Measurements from ENCODE around the gene SERPINC1. TPM values are rescaled to one million over a fixed set of nuclear protein-coding genes. Genes with fewer than 3 reads are reported as not detected.
A peak's percentile ranks its signal among the peaks of the same experiment; 100 is the strongest.
"Not testable (repeated sequence)": the region's sequence is repeated elsewhere in the genome, so short reads cannot be mapped to it uniquely, and the experiment has no call there.

SERPINC1 gene
- total RNA-seq, 4 donors from 2014 or later = not detected

DNA sequence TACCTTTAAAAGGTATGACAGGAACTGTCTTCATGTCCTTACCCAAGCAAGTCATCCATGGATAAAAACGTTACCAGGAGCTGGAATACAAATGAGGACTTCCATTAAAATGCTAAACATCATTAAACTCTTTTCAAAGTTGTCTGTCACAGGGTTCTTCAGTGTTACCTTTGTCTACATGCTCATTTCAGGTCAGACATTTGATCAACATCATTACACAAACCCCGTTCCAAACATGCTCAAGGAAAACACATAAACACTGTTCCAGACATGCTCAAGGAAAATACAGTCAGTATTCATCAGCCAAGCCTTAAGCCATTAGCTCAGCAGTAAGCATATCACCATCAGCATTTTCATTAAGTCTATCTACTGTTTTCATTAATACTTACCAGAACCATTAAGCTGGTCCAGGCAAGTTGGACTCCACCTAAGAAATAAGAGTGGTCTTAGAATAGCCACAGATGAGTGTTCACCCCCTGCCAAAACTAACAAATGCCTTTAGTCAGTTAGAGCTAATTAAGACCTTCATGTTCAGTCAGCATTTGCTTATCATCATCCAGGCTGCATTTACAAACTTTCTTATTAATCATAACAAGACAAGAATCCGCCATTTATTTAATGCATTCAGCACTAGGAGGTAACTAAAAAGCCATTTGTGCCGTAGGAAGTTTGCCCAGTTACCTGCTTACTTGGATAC lies 51.5 kb downstream of the SERPINC1 start:
- TF ChIP-seq POLR2A (IDR thresholded peaks at IDR 0.05) = no peak
- TF ChIP-seq, protein P1, sequence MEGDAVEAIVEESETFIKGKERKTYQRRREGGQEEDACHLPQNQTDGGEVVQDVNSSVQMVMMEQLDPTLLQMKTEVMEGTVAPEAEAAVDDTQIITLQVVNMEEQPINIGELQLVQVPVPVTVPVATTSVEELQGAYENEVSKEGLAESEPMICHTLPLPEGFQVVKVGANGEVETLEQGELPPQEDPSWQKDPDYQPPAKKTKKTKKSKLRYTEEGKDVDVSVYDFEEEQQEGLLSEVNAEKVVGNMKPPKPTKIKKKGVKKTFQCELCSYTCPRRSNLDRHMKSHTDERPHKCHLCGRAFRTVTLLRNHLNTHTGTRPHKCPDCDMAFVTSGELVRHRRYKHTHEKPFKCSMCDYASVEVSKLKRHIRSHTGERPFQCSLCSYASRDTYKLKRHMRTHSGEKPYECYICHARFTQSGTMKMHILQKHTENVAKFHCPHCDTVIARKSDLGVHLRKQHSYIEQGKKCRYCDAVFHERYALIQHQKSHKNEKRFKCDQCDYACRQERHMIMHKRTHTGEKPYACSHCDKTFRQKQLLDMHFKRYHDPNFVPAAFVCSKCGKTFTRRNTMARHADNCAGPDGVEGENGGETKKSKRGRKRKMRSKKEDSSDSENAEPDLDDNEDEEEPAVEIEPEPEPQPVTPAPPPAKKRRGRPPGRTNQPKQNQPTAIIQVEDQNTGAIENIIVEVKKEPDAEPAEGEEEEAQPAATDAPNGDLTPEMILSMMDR (IDR thresholded peaks at IDR 0.05) = no peak
- Histone ChIP-seq H3K36me3 (peaks cover 0 to 38% (median 0%) of the 10 kb centered on the region in 3 donors), H3K4me3 (peak overlapping the region in 2 of 4 donors; percentile 69 to 77), H3K9me3 (no peaks in the 10 kb centered on the region), H3K4me1 (peaks cover 0 to 33% (median 6%) of the 10 kb centered on the region in 4 donors), H3K27me3 (no peaks in the 10 kb centered on the region), H3K27ac (peak overlapping the region in 3 of 4 donors; percentile 4 to 98 (median 97))
- no peak for DNase-seq

DNA sequence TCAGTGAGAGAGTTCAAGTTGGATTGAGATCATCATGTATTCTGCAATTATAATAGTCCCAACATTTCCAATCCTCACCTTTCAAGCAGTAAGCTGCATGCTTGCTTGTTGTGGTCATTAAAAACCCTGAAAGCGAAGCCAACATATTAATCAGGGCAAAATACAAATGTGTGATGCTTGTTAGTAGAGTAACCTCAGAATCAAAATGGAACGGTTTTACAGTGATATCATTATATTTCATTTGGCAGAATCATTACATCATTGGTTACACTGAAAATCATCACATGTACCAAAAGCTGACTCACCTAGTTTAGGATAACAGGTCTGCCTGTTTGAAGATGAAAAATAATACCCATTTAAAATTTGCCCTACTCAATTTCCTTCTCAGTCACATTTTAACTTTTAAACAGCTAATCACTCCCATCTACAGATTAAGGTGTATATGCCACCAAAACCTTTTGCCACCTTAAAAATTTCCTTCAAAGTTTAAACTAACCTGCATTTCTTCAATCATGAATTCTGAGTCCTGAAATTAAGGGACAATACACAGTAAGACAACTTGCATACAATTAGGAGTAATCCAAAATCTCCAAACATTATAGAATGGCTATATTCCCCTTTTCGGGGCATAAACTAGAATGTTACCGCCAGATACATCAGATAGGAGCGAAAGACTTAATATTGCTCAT lies 52.8 kb downstream of the SERPINC1 start:
- Histone ChIP-seq H3K27me3 (no peaks in the 10 kb centered on the region), H3K36me3 (peaks cover 0 to 47% (median 0%) of the 10 kb centered on the region in 3 donors), H3K9me3 (no peaks in the 10 kb centered on the region), H3K4me1 (peaks cover 0 to 21% (median 5%) of the 10 kb centered on the region in 4 donors), H3K4me3 (no peak overlapping the region), H3K27ac (no peak overlapping the region)
- TF ChIP-seq, protein P1 (IDR thresholded peaks at IDR 0.05) = no peak
- TF ChIP-seq POLR2A (IDR thresholded peaks at IDR 0.05) = no peak
- no peak for DNase-seq

DNA sequence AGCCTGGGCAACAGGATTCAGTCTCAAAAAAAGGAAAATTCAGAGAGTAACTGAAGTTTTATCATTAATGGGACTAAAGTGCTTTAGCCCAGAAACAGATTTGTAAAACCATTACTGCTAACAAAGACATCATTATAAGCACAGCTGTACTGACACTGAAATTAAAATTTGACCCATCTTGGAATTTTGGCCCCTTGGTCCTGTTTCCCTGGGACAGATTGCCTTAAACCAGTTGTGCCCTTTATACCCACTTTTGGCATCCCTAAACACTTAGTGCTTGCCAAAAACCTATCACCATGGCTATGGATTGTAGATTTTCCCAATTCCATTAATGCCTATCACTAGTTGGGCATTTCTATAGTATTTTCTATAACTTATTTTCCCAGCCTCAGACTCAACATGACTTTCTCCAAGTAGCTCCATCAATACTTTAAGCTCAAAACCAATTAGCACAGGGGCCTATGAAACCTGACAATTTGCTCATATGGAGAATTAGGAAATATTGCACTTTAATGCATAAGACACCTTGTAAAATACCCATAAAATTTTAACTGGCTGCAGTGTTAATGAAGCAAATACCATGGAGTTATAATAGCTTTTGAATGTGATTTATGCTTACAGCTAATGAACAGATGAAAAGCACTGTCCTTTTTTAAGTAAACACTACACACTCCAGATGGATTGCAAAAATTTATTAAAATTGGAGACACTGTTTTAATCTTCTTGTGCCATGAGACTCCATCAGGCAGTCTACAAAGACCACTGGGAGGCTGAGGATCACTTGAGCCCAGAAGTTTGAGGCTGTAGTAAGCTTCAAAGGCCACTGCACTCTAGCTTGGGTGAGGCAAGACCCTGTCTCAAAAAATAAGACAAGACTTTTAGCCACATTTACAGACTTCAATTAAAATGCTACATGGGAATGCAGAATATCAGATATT lies 53.6 kb downstream of the SERPINC1 start:
- DNase-seq = no peak
- Histone ChIP-seq H3K27ac (no peak overlapping the region), H3K4me1 (peaks cover 0 to 18% (median 5%) of the 10 kb centered on the region in 4 donors), H3K9me3 (no peaks in the 10 kb centered on the region), H3K4me3 (no peak overlapping the region), H3K27me3 (no peaks in the 10 kb centered on the region), H3K36me3 (peaks cover 0 to 55% (median 0%) of the 10 kb centered on the region in 3 donors)
- TF ChIP-seq, protein P1 (IDR thresholded peaks at IDR 0.05) = no peak
- TF ChIP-seq POLR2A (IDR thresholded peaks at IDR 0.05) = no peak

DNA sequence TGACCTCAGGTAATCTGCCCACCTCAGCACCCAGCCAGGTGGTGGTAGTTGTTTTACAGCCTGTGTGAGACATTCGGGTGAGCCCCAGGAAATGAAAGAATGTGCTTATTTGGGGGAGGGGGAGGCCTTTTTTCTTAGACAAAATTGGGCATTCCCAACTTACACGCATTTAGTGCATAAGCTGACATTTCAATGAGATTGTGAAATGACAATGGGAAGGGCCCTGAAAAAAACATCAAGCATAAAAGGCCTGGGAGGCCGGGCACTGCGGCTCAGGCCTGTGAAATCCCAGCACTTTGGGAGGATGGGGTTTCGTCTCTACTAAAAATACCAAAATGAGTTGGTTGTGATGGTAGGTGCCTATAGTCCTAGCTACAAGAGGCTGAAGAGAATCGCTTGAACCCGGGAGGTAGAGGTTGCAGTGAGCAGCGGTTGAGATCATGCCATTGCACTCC lies 54.3 kb downstream of the SERPINC1 start:
- Histone ChIP-seq H3K4me3 (no peak overlapping the region), H3K4me1 (peaks cover 0 to 18% (median 5%) of the 10 kb centered on the region in 4 donors), H3K36me3 (peaks cover 0 to 62% (median 0%) of the 10 kb centered on the region in 3 donors), H3K9me3 (no peaks in the 10 kb centered on the region), H3K27ac (no peak overlapping the region), H3K27me3 (no peaks in the 10 kb centered on the region)
- DNase-seq = no peak
- TF ChIP-seq POLR2A (IDR thresholded peaks at IDR 0.05) = no peak
- TF ChIP-seq, protein P1 (IDR thresholded peaks at IDR 0.05) = no peak

DNA sequence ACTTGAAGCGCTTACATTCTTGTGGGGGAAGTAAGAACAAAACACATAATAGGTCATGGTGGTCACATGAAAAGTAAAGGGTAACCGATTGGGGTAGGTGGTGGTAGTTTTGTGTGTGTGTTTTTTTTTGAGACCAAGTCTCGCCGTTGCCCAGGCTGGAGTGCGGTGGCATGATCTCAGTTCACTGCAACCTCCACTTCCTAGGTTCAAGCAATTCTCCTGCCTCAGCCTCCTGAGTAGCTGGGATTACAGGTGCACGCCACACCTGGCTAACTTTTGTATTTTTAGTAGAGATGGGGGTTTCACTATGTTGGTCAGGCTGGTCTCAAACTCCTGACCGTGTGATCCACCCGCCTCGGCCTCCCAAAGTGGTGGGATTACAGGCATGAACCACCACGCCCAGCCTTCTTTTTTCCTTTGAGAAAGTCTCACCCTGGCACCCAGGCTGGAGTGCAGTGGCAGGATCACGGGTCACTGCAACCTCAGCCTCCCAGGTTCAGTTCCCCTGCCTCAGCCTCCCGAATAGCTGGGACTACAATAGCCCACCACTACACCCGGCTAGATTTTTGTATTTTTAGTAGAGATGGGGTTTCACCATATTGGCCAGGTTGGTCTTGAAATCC lies 54.9 kb downstream of the SERPINC1 start:
- peaks cover 0 to 67% (median 0%) of the 10 kb centered on the region in 3 donors for H3K36me3 ChIP-seq
- H3K27ac ChIP-seq, H3K4me3 ChIP-seq, H3K27me3 ChIP-seq, H3K9me3 ChIP-seq, DNase-seq: not testable (repeated sequence)
- peaks cover 0 to 18% (median 5%) of the 10 kb centered on the region in 4 donors for H3K4me1 ChIP-seq
